Naive thymus-derived CD8-positive, alpha-beta T cell (primary cell): ENCODE measurements around the gene PTP4A1. TPM values are rescaled to one million over a fixed set of nuclear protein-coding genes. Genes with fewer than 3 reads are reported as not detected.
A peak's percentile ranks its signal among the peaks of the same experiment; 100 is the strongest.

Experiments
- ATAC-seq, 2 donors: fragments of 150-1000 bp; cut with Tn5 transposase in 1 of 2; sonication (Bioruptor Pico), chemical (Tn5 transposase) in 1 of 2; 1 replicate in 1 of 2; 2 replicates in 1 of 2; pipeline ENCODE4 v1.10.0; 2021; ENCODE audit warnings: mild to moderate bottlenecking in 2 of 2, moderate library complexity in 2 of 2
- POLR2A ChIA-PET: fragments of 350-600 bp; sonication (Branson Sonifier 250); formaldehyde crosslinking; loops from one replicate; lab custom pipeline; 2021; ENCODE audit warnings: antibody characterized with exemption; lab: Charles Lee
- DNase-seq, 10 donors: peaks; one replicate each; pipeline versions ENCODE4 v3.0.0 to v3.0.0-alpha.2; 2020 to 2022
- H3K27ac Mint-ChIP-seq, 10 donors: one replicate each; pipeline ENCODE4 v1.8.0; 2020 to 2022; ENCODE audit warnings: mild to moderate bottlenecking in 10 of 10, mixed read lengths in 10 of 10, moderate library complexity in 4 of 10, inconsistent platforms in 1 of 10
- H3K27me3 Mint-ChIP-seq, 5 donors: one replicate each; pipeline ENCODE4 v1.8.0; 2021 to 2022; ENCODE audit warnings: mixed read lengths in 5 of 5
- H3K36me3 Mint-ChIP-seq, 3 donors: one replicate each; pipeline ENCODE4 v1.8.0; 2020 to 2022; ENCODE audit warnings: mixed read lengths in 3 of 3, mild to moderate bottlenecking in 2 of 3, inconsistent platforms in 1 of 3
- H3K4me1 Mint-ChIP-seq, 4 donors: one replicate each; pipeline ENCODE4 v1.8.0; 2021 to 2022; ENCODE audit warnings: mixed read lengths in 4 of 4
- H3K4me3 Mint-ChIP-seq, 10 donors: one replicate each; pipeline ENCODE4 v1.8.0; 2020 to 2022; ENCODE audit warnings: mild to moderate bottlenecking in 10 of 10, mixed read lengths in 10 of 10, moderate library complexity in 6 of 10, inconsistent platforms in 1 of 10
- H3K9me3 Mint-ChIP-seq, 9 donors: one replicate each; pipeline ENCODE4 v1.8.0; 2020 to 2022; ENCODE audit warnings: mixed read lengths in 9 of 9, mild to moderate bottlenecking in 3 of 9, inconsistent platforms in 1 of 9, moderate library complexity in 1 of 9
- polyA plus RNA-seq, 3 donors: library from polyadenylated mRNA; unstranded; fragments of 300-500 nt; fragmentation: Illumina TruSeq; gene quantifications; one replicate each; pipeline ENCODE4 v1.2.3, GENCODE V29; 2021
- total RNA-seq, 8 experiments: library from RNA in 2 of 8; stranded (reverse) in 2 of 8; gene quantifications; one replicate each; pipeline ENCODE4 v1.2.3 and lab custom pipeline; 2021 to 2026

PTP4A1 gene
- total and polyA plus RNA-seq, 5 experiments from 2014 or later: 27.0 to 53.1 (median 36.1) TPM

- ATAC-seq (no peak), DNase-seq (no peak)
- Mint-ChIP-seq H3K4me1 (peaks cover 2 to 3% (median 2%) of the 10 kb centered on the region in 4 donors), H3K36me3 (no peaks in the 10 kb centered on the region), H3K4me3 (no peak overlapping the region), H3K27ac (no peak overlapping the region), H3K27me3 (peaks cover 0 to 5% (median 1%) of the 10 kb centered on the region in 5 donors), H3K9me3 (no peaks in the 10 kb centered on the region)
- POLR2A ChIA-PET: no interaction called here
These were observed 20.6 kb downstream of the PTP4A1 start for GRCh38 chr6:63592886-63593285.

GRCh38 chr6:63597141-63598048 lies 25.1 kb downstream of the PTP4A1 start:
- peaks cover 9 to 19% (median 16%) of the 10 kb centered on the region in 4 donors for H3K4me1 Mint-ChIP-seq
- H3K27ac Mint-ChIP-seq: peak overlapping the region in 1 of 10 donors; percentile 61
- H3K36me3 Mint-ChIP-seq: no peaks in the 10 kb centered on the region
- no peaks in the 10 kb centered on the region for H3K9me3 Mint-ChIP-seq
- DNase-seq (no peak), ATAC-seq (no peak)
- peaks cover 0 to 4% (median 0%) of the 10 kb centered on the region in 5 donors for H3K27me3 Mint-ChIP-seq
- POLR2A ChIA-PET: interaction anchor here (2.4 kb wide), 1 partner anchor 24 kb away, joined by 15 read pairs; the partner anchor contains the start of genes LOC128125822 and PTP4A1
- H3K4me3 Mint-ChIP-seq: peak overlapping the region; percentile 79 to 91 (median 88)

- Mint-ChIP-seq H3K9me3 (no peaks in the 10 kb centered on the region), H3K4me1 (peaks cover 9 to 19% (median 16%) of the 10 kb centered on the region in 4 donors), H3K27me3 (peaks cover 0 to 4% (median 0%) of the 10 kb centered on the region in 5 donors), H3K36me3 (no peaks in the 10 kb centered on the region), H3K4me3 (peak overlapping the region; percentile 79 to 91 (median 88)), H3K27ac (peak overlapping the region in 8 of 10 donors; percentile 0 to 76 (median 36))
- POLR2A ChIA-PET: interaction anchor here (0.9 to 2.4 kb wide), 3 partner anchors 25 to 166 kb away, joined by 4 to 15 read pairs (median 6); partner anchors contain the start of genes LOC128125822, PHF3 and PTP4A1
- DNase-seq: peak; percentile 47 to 88 (median 73)
- ATAC-seq: peak; percentile 99 to 100
These were observed 26.1 kb downstream of the PTP4A1 start for GRCh38 chr6:63598049-63599036.

GRCh38 chr6:63599243-63599642 lies 27.0 kb downstream of the PTP4A1 start:
- DNase-seq (no peak), ATAC-seq (no peak)
- peaks cover 0 to 4% (median 0%) of the 10 kb centered on the region in 5 donors for H3K27me3 Mint-ChIP-seq
- peak overlapping the region in 5 of 10 donors; percentile 82 to 91 (median 90) for H3K4me3 Mint-ChIP-seq
- peaks cover 9 to 19% (median 16%) of the 10 kb centered on the region in 4 donors for H3K4me1 Mint-ChIP-seq
- no peaks in the 10 kb centered on the region for H3K36me3 Mint-ChIP-seq
- H3K27ac Mint-ChIP-seq: peak overlapping the region in 2 of 10 donors; percentile 0 to 76
- H3K9me3 Mint-ChIP-seq: no peaks in the 10 kb centered on the region
- POLR2A ChIA-PET: interaction anchor here (1.1 to 2.4 kb wide), 2 partner anchors 26 to 36 kb away, joined by 6 to 15 read pairs; partner anchors contain the start of genes LOC128125822, PHF3 and PTP4A1

GRCh38 chr6:63600136-63600535 lies 27.9 kb downstream of the PTP4A1 start:
- no peaks in the 10 kb centered on the region for H3K36me3 Mint-ChIP-seq

GRCh38 chr6:63609231-63609630 lies 37.0 kb downstream of the PTP4A1 start:
- H3K27me3 Mint-ChIP-seq: peaks cover 0 to 5% (median 0%) of the 10 kb centered on the region in 5 donors
- POLR2A ChIA-PET: interaction anchor here (1.6 kb wide), 1 partner anchor 26 kb away, joined by 4 read pairs; the partner anchor contains the start of gene PHF3
- ATAC-seq (no peak), DNase-seq (no peak)
- no peaks in the 10 kb centered on the region for H3K4me1 Mint-ChIP-seq
- H3K9me3 Mint-ChIP-seq: peaks cover 0 to 6% (median 0%) of the 10 kb centered on the region in 9 donors
- H3K36me3 Mint-ChIP-seq: no peaks in the 10 kb centered on the region
- H3K4me3 Mint-ChIP-seq: no peak overlapping the region
- H3K27ac Mint-ChIP-seq: no peak overlapping the region

More at GRCh38 chr6:63600136-63600535, 27.9 kb downstream of the PTP4A1 start:
- DNase-seq (no peak), ATAC-seq (no peak)
- no peak overlapping the region for H3K4me3 Mint-ChIP-seq
- peaks cover 0 to 4% (median 0%) of the 10 kb centered on the region in 5 donors for H3K27me3 Mint-ChIP-seq
- POLR2A ChIA-PET: no interaction called here
- no peak overlapping the region for H3K27ac Mint-ChIP-seq
- H3K9me3 Mint-ChIP-seq: no peaks in the 10 kb centered on the region
- H3K4me1 Mint-ChIP-seq: peaks cover 9 to 19% (median 16%) of the 10 kb centered on the region in 4 donors

GRCh38 chr6:63610944-63611343 lies 38.7 kb downstream of the PTP4A1 start:
- Mint-ChIP-seq H3K4me3 (no peak overlapping the region), H3K27me3 (peaks cover 0 to 4% (median 1%) of the 10 kb centered on the region in 5 donors), H3K36me3 (no peaks in the 10 kb centered on the region), H3K27ac (no peak overlapping the region), H3K4me1 (no peaks in the 10 kb centered on the region), H3K9me3 (peaks cover 0 to 6% (median 0%) of the 10 kb centered on the region in 9 donors)
- POLR2A ChIA-PET: no interaction called here
- ATAC-seq (no peak), DNase-seq (no peak)

GRCh38 chr6:63611560-63611959 lies 39.3 kb downstream of the PTP4A1 start:
- POLR2A ChIA-PET: interaction anchor here (0.6 kb wide), 1 partner anchor 89 kb away, joined by 3 read pairs; no protein-coding TSS in a partner anchor
- Mint-ChIP-seq H3K4me1 (no peaks in the 10 kb centered on the region), H3K9me3 (peaks cover 0 to 6% (median 0%) of the 10 kb centered on the region in 9 donors), H3K27ac (no peak overlapping the region), H3K27me3 (peaks cover 0 to 4% (median 1%) of the 10 kb centered on the region in 5 donors), H3K36me3 (no peaks in the 10 kb centered on the region), H3K4me3 (no peak overlapping the region)
- DNase-seq: no peak
- ATAC-seq: no peak

- no peaks in the 10 kb centered on the region for H3K9me3 Mint-ChIP-seq
- peaks cover 7 to 35% (median 13%) of the 10 kb centered on the region in 5 donors for H3K27me3 Mint-ChIP-seq
- ATAC-seq (no peak), DNase-seq (no peak)
- no peaks in the 10 kb centered on the region for H3K4me1 Mint-ChIP-seq
- POLR2A ChIA-PET: no interaction called here
- no peak overlapping the region for H3K27ac Mint-ChIP-seq
- H3K4me3 Mint-ChIP-seq: no peak overlapping the region
- no peaks in the 10 kb centered on the region for H3K36me3 Mint-ChIP-seq
These were observed 43.3 kb downstream of the PTP4A1 start for GRCh38 chr6:63615590-63615989.
